ENCODE data around the gene KRT16.
"Not testable (repeated sequence)": the region's sequence is repeated elsewhere in the genome, so short reads cannot be mapped to it uniquely, and the experiment has no call there.

KRT16 gene

GRCh38 chr17:41612376-41613160, at the start of gene KRT16:
Gene KRT16, minus strand, starts transcription at chr17:41612767. Its CDS starts 79 bp downstream, at chr17:41612688.
- DNase-seq, result not testable (repeated sequence)

- no peak for DNase-seq
Measured at GRCh38 chr17:41660221-41660711, 47.7 kb upstream of the KRT16 start.

- DNase-seq, result no peak
Measured at GRCh38 chr17:41659427-41660212, 47.1 kb upstream of the KRT16 start.

GRCh38 chr17:41658846-41659245, 46.3 kb upstream of the KRT16 start:
- DNase-seq, result no peak

- no peak for DNase-seq
Measured at GRCh38 chr17:41657936-41658335, 45.4 kb upstream of the KRT16 start.

- DNase-seq, result no peak
Measured at GRCh38 chr17:41657176-41657754, 44.7 kb upstream of the KRT16 start.

GRCh38 chr17:41656249-41657023, 43.9 kb upstream of the KRT16 start:
- DNase-seq, result no peak

- DNase-seq, result no peak
Measured at GRCh38 chr17:41655611-41656111, 43.1 kb upstream of the KRT16 start.

- no peak for DNase-seq
Measured at GRCh38 chr17:41654678-41655607, 42.4 kb upstream of the KRT16 start.

GRCh38 chr17:41653892-41654677, 41.5 kb upstream of the KRT16 start:
- DNase-seq, result no peak

- DNase-seq, result no peak
Measured at GRCh38 chr17:41653421-41653820, 40.9 kb upstream of the KRT16 start.

- no peak for DNase-seq
Measured at GRCh38 chr17:41652461-41652970, 39.9 kb upstream of the KRT16 start.

GRCh38 chr17:41651625-41652460, 39.3 kb upstream of the KRT16 start:
- DNase-seq, result no peak

GRCh38 chr17:41650794-41651624, 38.4 kb upstream of the KRT16 start:
- DNase-seq, result no peak

- DNase-seq, result no peak
Measured at GRCh38 chr17:41649923-41650519, 37.5 kb upstream of the KRT16 start.

GRCh38 chr17:41648411-41649195, 36.0 kb upstream of the KRT16 start:
- DNase-seq, result peak; percentile 82

- DNase-seq, result peak; percentile 84
Measured at GRCh38 chr17:41647940-41648410, 35.4 kb upstream of the KRT16 start.
